ENCODE data around the gene TUBB3. TPM values are rescaled to one million over a fixed set of nuclear protein-coding genes. Genes with fewer than 3 reads are reported as not detected.

The TUBB3 gene
- total and polyA plus RNA-seq, 9 of the 15 experiments (the other 6 are each of a cell fraction or from before 2014, with no cell fraction given) = 0.18 to 12.5 (median 5.0) TPM

GRCh38 chr16:89972244-89973234 lies 49.4 kb downstream of the TUBB3 start (continued):
- TF ChIP-seq ZNF740 (CRISPR knock-in tag; IDR thresholded peaks at IDR 0.05) (peak; percentile 84), ZNF740 (tag; IDR thresholded peaks at IDR 0.05) (peak in 1 of 2 experiments; percentile 20; a peak in 1 of 4 replicates), ZBTB5 (IDR thresholded peaks at IDR 0.05) (no peak), RUNX1 (IDR thresholded peaks at IDR 0.05; ENCODE audit: low read depth) (no peak), BRD4 (IDR thresholded peaks at IDR 0.05) (no peak), TAF15 (IDR thresholded peaks at IDR 0.05; ENCODE audit: low read depth, low read length) (no peak), KLF1 (tag; IDR thresholded peaks at IDR 0.05) (peak; percentile 92), CCAR2 (IDR thresholded peaks at IDR 0.05; ENCODE audit: low read depth, low read length) (no peak), TCF7L2 (IDR thresholded peaks at IDR 0.05; ENCODE audit: low read depth, low read length) (no peak), NCOA1 (IDR thresholded peaks at IDR 0.05; ENCODE audit: low read depth) (no peak), NBN (IDR thresholded peaks at IDR 0.05; ENCODE audit: low read depth) (0 out of 2 replicates have a peak, but pooled peaks have one; percentile 51), ZNF384 (IDR thresholded peaks at IDR 0.05; ENCODE audit: low read depth, low read length) (no peak), CBX5 (IDR thresholded peaks at IDR 0.05; ENCODE audit: borderline replicate concordance, low read depth) (0 out of 2 replicates have a peak, but pooled peaks have one; percentile 17), ETV5 (CRISPR knock-in tag; IDR thresholded peaks at IDR 0.05; ENCODE audit: low read depth) (peak; percentile 15; the same call in 1 of the 2 replicates), CHD2 (IDR thresholded peaks at IDR 0.05; ENCODE audit: low read depth, low read length) (peak; percentile 85), ZNF143 (CRISPR knock-in tag; IDR thresholded peaks at IDR 0.05) (peak; percentile 73), HDGF (IDR thresholded peaks at IDR 0.05) (no peak), SUPT5H (IDR thresholded peaks at IDR 0.05) (peak; percentile 95), FOXK2 (conservative IDR thresholded peaks at IDR 0.05 in 1 of 2, IDR thresholded peaks at IDR 0.05 in 1 of 2; ENCODE audit: low read depth in 2 of 2) (peak in 1 of 2 experiments; percentile 21; a peak in 1 of 4 replicates)
- TF ChIP-seq, protein P1, sequence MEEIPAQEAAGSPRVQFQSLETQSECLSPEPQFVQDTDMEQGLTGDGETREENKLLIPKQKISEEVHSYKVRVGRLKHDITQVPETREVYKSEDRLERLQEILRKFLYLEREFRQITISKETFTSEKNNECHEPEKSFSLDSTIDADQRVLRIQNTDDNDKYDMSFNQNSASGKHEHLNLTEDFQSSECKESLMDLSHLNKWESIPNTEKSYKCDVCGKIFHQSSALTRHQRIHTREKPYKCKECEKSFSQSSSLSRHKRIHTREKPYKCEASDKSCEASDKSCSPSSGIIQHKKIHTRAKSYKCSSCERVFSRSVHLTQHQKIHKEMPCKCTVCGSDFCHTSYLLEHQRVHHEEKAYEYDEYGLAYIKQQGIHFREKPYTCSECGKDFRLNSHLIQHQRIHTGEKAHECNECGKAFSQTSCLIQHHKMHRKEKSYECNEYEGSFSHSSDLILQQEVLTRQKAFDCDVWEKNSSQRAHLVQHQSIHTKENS (CRISPR knock-in tag; IDR thresholded peaks at IDR 0.05) = no peak
- TF ChIP-seq, protein P2, sequence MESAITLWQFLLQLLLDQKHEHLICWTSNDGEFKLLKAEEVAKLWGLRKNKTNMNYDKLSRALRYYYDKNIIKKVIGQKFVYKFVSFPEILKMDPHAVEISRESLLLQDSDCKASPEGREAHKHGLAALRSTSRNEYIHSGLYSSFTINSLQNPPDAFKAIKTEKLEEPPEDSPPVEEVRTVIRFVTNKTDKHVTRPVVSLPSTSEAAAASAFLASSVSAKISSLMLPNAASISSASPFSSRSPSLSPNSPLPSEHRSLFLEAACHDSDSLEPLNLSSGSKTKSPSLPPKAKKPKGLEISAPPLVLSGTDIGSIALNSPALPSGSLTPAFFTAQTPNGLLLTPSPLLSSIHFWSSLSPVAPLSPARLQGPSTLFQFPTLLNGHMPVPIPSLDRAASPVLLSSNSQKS (CRISPR knock-in tag; IDR thresholded peaks at IDR 0.05) = no peak
- TF ChIP-seq, protein P3, sequence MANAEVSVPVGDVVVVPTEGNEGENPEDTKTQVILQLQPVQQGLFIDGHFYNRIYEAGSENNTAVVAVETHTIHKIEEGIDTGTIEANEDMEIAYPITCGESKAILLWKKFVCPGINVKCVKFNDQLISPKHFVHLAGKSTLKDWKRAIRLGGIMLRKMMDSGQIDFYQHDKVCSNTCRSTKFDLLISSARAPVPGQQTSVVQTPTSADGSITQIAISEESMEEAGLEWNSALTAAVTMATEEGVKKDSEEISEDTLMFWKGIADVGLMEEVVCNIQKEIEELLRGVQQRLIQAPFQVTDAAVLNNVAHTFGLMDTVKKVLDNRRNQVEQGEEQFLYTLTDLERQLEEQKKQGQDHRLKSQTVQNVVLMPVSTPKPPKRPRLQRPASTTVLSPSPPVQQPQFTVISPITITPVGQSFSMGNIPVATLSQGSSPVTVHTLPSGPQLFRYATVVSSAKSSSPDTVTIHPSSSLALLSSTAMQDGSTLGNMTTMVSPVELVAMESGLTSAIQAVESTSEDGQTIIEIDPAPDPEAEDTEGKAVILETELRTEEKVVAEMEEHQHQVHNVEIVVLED (CRISPR knock-in tag; IDR thresholded peaks at IDR 0.05) = peak; percentile 71; the same call in 1 of the 2 replicates

All from K562 (cell line).